ENCODE results near the gene TNF. TPM values are rescaled to one million over a fixed set of nuclear protein-coding genes. Genes with fewer than 3 reads are reported as not detected.

TNF gene
- total and polyA plus RNA-seq, 10 donors: 5.5 to 18.3 (median 12.5) TPM

DNA sequence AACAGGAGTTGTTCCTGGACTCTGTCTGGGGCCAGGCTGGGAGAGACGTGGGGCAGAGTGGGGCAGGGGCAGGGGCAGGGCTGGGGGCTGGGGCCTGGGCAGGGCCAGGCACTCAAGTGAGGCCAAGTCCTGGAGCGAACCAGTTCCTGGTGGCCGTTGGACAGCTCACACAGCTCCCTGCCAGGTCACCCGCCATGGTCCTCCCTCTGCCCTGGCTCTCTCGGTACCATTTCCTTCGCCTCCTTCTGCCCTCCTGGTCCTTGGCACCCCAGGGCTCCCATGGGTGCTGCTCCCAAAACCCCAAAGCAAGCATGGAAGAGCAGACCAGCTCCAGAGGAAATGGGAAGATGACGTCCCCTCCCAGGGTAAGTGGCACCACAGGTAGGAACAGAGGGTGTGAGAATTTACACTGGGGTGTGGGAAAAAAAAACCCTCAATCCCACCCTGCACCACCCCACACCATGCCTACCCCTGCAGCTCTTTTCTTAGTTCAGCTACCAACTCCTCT is 46.5 kb upstream of the TNF start, which contains the start of gene MCCD1:
Gene MCCD1 (plus strand): TSS at position 142 of the 508 bp plus-strand sequence. CDS start 53 bp downstream, at position 195.
- 64 to 80% (median 76%) methylated on average over 7 of the region's 7 CpGs for WGBS, 5 donors
- Histone ChIP-seq H3K27ac (no peak within 1 kb of the TSS), H3K27me3 (replicated peaks in 1 of 7) (no peaks in the 10 kb centered on the region), H3K4me3 (no peak within 1 kb of the TSS), H3K36me3 (peaks cover 2 to 60% (median 45%) of the 10 kb centered on the region in 6 donors), H3K9me3 (no peaks in the 10 kb centered on the region), H3K4me1 (peaks cover 0 to 26% (median 18%) of the 10 kb centered on the region in 6 donors)
- no peak for DNase-seq
- no peak for TF ChIP-seq POLR2A (IDR thresholded peaks at IDR 0.05)
- peak; percentile 15 to 49 (median 33) for TF ChIP-seq POLR2AphosphoS5 (IDR thresholded peaks at IDR 0.05)
- TF ChIP-seq, protein P1, sequence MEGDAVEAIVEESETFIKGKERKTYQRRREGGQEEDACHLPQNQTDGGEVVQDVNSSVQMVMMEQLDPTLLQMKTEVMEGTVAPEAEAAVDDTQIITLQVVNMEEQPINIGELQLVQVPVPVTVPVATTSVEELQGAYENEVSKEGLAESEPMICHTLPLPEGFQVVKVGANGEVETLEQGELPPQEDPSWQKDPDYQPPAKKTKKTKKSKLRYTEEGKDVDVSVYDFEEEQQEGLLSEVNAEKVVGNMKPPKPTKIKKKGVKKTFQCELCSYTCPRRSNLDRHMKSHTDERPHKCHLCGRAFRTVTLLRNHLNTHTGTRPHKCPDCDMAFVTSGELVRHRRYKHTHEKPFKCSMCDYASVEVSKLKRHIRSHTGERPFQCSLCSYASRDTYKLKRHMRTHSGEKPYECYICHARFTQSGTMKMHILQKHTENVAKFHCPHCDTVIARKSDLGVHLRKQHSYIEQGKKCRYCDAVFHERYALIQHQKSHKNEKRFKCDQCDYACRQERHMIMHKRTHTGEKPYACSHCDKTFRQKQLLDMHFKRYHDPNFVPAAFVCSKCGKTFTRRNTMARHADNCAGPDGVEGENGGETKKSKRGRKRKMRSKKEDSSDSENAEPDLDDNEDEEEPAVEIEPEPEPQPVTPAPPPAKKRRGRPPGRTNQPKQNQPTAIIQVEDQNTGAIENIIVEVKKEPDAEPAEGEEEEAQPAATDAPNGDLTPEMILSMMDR (IDR thresholded peaks at IDR 0.05 in 8 of 11, conservative IDR thresholded peaks at IDR 0.05 in 3 of 11): no peak
- intact Hi-C loops (cut with DNase I; ENCODE audit: low total_unique reads): no loop called here

DNA sequence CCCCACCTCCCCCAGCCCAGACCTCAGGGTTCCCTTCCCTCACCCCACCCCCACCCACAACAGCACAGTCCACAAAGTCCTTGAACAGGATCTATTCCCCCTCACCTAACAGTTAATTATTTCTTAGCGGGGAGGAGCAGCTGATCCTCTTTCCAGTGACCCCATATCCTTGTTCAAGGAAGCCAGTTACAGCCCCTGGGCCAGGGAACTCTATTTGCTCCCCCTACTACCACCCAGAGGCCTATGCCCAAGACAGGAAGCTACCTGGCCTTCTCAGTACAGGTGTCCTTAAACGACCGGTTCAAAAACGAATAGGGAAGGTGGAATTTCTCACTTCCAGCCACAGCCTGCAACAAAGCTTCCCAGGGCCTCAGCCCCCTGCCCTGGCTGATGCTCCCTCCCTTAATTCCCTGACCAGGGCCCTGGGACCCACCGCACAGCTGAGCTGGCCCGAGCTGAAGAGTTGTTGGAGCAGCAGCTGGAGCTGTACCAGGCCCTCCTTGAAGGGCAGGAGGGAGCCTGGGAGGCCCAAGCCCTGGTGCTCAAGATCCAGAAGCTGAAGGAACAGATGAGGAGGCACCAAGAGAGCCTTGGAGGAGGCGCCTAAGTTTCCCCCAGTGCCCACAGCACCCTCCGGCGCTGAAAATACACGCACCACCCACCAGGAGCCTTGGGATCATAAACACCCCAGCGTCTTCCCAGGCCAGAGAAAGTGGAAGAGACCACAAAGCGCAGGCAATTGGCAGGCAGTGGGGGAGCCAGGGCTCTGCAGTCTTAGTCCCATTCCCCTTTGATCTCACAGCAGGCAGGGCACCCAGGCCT is 45.8 kb upstream of the TNF start:
- H3K36me3 ChIP-seq: peaks cover 2 to 67% (median 52%) of the 10 kb centered on the region in 6 donors
- peaks cover 0 to 28% (median 21%) of the 10 kb centered on the region in 6 donors for H3K4me1 ChIP-seq
- no peaks in the 10 kb centered on the region for H3K9me3 ChIP-seq
- no peak overlapping the region for H3K4me3 ChIP-seq
- no peak for DNase-seq
- 57 to 70% (median 61%) methylated on average over 9 to 12 of the region's 12 CpGs for WGBS, 5 donors
- H3K27me3 ChIP-seq (replicated peaks in 1 of 7): no peaks in the 10 kb centered on the region
- TF ChIP-seq POLR2AphosphoS5 (IDR thresholded peaks at IDR 0.05): peak; percentile 59 to 79 (median 66)
- TF ChIP-seq, protein P1 (IDR thresholded peaks at IDR 0.05 in 8 of 11, conservative IDR thresholded peaks at IDR 0.05 in 3 of 11): no peak
- intact Hi-C loops (cut with DNase I; ENCODE audit: low total_unique reads): no loop called here
- no peak overlapping the region for H3K27ac ChIP-seq

DNA sequence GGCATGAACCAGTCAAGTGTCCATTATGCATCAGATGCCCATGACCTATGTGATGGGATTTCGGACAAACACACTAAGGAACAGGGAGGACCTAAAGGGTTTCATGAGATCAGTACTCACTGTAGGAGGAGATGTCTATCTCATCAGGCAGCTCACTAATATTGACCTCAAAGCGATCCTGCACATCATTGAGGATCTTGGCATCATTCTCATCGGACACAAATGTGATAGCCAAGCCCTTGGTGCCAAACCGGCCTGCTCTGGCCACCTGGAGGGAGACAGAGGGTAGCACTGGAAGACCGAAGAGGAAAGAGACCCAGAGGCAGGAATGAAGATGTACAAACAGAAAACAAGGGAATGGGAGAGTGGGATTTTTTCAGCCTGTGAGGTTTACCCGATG is 44.7 kb upstream of the TNF start:
- intact Hi-C loops (cut with DNase I; ENCODE audit: low total_unique reads): no loop called here
- no peak for DNase-seq
- Histone ChIP-seq H3K27me3 (replicated peaks in 1 of 7) (no peaks in the 10 kb centered on the region), H3K9me3 (no peaks in the 10 kb centered on the region), H3K27ac (no peak overlapping the region), H3K4me1 (peaks cover 2 to 36% (median 21%) of the 10 kb centered on the region in 6 donors), H3K4me3 (no peak overlapping the region), H3K36me3 (peaks cover 12 to 78% (median 63%) of the 10 kb centered on the region in 6 donors)
- whole genome bisulfite sequencing, 5 donors: 72 to 78% (median 75%) methylated on average over 5 to 6 of the region's 6 CpGs
- TF ChIP-seq, protein P1 (IDR thresholded peaks at IDR 0.05 in 8 of 11, conservative IDR thresholded peaks at IDR 0.05 in 3 of 11): no peak
- TF ChIP-seq POLR2AphosphoS5 (IDR thresholded peaks at IDR 0.05): peak in 1 of 3 donors; percentile 37

DNA sequence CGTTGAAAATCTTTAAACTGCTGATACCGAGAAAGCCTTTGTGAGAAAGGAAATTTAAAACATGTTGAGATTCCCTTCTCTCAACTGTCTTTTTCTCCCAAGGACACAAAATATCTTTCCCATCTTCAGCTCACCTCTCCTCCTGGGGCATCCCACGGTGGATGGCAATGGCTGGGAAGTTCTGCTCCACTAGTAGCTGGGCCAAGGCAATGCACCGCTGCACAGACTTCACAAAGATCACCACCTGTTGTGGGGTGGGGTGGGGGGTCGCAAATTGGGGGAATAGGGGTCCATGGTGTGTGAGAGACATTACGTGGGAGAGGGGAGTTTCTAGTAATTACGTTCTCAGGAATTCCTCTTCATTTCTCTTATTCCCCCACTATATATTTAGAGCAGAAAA is 44.2 kb upstream of the TNF start:
- TF ChIP-seq POLR2AphosphoS5 (IDR thresholded peaks at IDR 0.05): no peak
- TF ChIP-seq POLR2A (IDR thresholded peaks at IDR 0.05): no peak
- TF ChIP-seq, protein P1 (IDR thresholded peaks at IDR 0.05 in 8 of 11, conservative IDR thresholded peaks at IDR 0.05 in 3 of 11): no peak
- no peak for DNase-seq
- 89 to 97% (median 91%) methylated on average over 7 of the region's 7 CpGs for WGBS, 5 donors

More for the DNA sequence above, 44.2 kb upstream of the TNF start:
- Histone ChIP-seq H3K4me3 (no peak overlapping the region), H3K27ac (no peak overlapping the region), H3K36me3 (peaks cover 16 to 83% (median 68%) of the 10 kb centered on the region in 6 donors), H3K4me1 (peaks cover 2 to 41% (median 21%) of the 10 kb centered on the region in 6 donors), H3K27me3 (replicated peaks in 1 of 7) (no peaks in the 10 kb centered on the region), H3K9me3 (no peaks in the 10 kb centered on the region)
- intact Hi-C loops (cut with DNase I; ENCODE audit: low total_unique reads): no loop called here
